22Rv1 (cell line): ENCODE measurements around the gene ARHGEF28.

ENCODE experiments used
- H3K27ac ChIP-seq: fragments of 450-650 bp; 2 replicates; pipeline ENCODE4 v1.5.1; 2017
- CTCF ChIP-seq: fragments of 450-650 bp; IDR thresholded peaks from 2 replicates; pipeline ENCODE4 v1.5.1; 2017; ENCODE audit warnings: mild to moderate bottlenecking
- ZFX ChIP-seq: fragments of 450-650 bp; IDR thresholded peaks from 2 replicates; pipeline ENCODE4 v1.6.1; 2017; ENCODE audit warnings: antibody characterized with exemption, borderline replicate concordance

The ARHGEF28 gene

GRCh38 chr5:73900566-73900965 lies 274.6 kb downstream of the ARHGEF28 start:
- no peak for TF ChIP-seq CTCF
- no peak for TF ChIP-seq ZFX
- no peak overlapping the region for H3K27ac ChIP-seq

- no peak for TF ChIP-seq CTCF
- TF ChIP-seq ZFX: no peak
- no peak overlapping the region for H3K27ac ChIP-seq
Observed at GRCh38 chr5:73901043-73901442, 275.0 kb downstream of the ARHGEF28 start.

GRCh38 chr5:73901455-73901854 lies 275.5 kb downstream of the ARHGEF28 start:
- peak; percentile 48; the same call in 1 of the 2 replicates for TF ChIP-seq CTCF
- TF ChIP-seq ZFX: no peak
- H3K27ac ChIP-seq: no peak overlapping the region

DNA sequence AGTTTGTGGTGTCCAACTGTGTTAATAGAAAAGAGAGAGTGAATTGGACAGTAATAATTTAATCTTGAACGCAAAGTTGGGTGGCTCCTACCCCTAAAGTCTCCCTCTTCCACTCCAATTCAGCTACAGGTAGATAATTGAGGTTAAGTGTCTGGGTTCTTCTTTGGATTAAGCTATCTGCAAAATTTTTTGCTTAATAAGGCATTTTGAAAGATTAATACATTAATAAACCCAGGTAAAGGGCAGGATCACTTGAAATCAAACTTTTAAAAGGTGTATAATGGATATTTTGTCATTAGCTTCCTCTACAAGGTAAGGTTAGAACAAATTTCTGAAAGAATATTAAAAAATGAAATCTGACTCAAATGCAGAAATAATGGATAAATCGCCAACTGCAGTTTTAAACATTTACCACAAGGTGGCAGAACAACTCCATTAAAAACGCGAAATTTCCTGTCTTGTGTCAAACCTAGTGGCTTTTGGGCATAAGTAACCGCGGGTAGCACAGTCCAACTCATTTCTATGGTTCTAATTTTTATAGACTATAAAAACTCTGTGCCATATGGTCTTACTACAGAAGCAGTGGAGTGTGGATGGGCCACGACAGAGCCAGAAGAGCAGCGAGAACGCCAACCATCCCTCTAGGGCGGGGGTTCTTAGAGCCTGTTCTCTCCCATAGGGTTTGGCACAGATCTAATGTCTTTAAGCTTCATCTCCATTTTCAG lies 276.5 kb downstream of the ARHGEF28 start:
- TF ChIP-seq ZFX (no peak), CTCF (peak; percentile 74)
- peak overlapping the region; percentile 29; the same call in 1 of the 2 replicates for H3K27ac ChIP-seq

DNA sequence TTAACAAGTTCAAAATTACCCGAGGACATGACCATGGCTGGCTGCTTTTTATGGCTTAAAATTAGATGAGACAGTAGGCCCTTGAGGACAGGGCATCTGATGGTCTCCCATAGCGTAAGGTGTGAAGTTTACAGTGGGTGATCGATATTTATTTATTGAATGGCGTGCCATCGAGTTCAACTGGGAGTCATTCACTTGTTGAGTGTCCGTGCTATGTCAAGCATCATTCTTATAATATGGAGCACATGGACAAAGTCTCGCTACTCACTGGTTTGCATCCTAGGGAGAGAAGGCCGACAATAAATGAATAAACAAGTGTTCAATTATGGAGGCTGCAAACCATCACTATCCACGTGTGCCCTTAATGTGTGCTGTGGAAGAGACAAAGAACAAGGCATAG lies 277.2 kb downstream of the ARHGEF28 start:
- no peak for TF ChIP-seq ZFX
- TF ChIP-seq CTCF: no peak
- H3K27ac ChIP-seq: peak overlapping the region; percentile 29; the same call in 1 of the 2 replicates

GRCh38 chr5:73906277-73906676 lies 280.3 kb downstream of the ARHGEF28 start:
- peak overlapping the region; percentile 4; the same call in 1 of the 2 replicates for H3K27ac ChIP-seq
- TF ChIP-seq ZFX (no peak), CTCF (no peak)

DNA sequence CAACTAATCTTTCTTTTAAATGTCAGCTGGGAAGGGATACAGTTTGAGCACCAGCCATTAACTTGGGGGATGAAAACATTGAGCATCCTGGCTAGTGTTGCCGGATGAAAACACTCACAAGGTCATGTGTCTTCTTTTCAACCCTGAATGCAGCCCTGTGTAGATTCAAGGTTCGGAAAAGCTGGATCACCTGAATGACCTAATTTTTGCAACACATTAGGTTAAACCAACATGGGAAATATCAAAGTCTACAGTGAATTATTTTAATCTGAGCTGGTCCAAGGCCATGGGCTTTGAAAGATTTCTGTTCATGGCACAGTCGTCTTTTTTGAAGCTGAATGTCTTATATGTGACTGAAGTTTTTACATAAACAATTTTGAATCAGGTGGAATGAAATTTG lies 281.2 kb downstream of the ARHGEF28 start:
- H3K27ac ChIP-seq: no peak overlapping the region
- TF ChIP-seq ZFX: no peak
- TF ChIP-seq CTCF: no peak
